ENCODE measurements around the gene ADGRA3.

Gene ADGRA3

GRCh38 chr4:22482250-22483127, 33.4 kb downstream of the ADGRA3 start:
- H3K36me3 ChIP-seq (ENCODE audit: insufficient read depth, low read length), result no peaks in the 10 kb centered on the region
- no peak overlapping the region for H2AFZ ChIP-seq (ENCODE audit: low read length)
- H3K4me2 ChIP-seq (ENCODE audit: low read depth, low read length, poor library complexity, severe bottlenecking), result no peak overlapping the region
- H3K9me2 ChIP-seq (replicated peaks; ENCODE audit: low read depth, low read length), result no peaks in the 10 kb centered on the region
- peaks cover 60% of the 10 kb centered on the region for H3K79me2 ChIP-seq (ENCODE audit: insufficient read depth, low read length)
- H3K9me3 ChIP-seq (ENCODE audit: insufficient read depth, low read depth, low read length), result no peaks in the 10 kb centered on the region
- H3K9ac ChIP-seq (ENCODE audit: low read depth, low read length, poor library complexity, severe bottlenecking), result no peak overlapping the region
- H3K27me3 ChIP-seq (ENCODE audit: insufficient read depth, low read length, poor library complexity, severe bottlenecking), result no peaks in the 10 kb centered on the region
- H3K4me3 ChIP-seq (ENCODE audit: low read length, poor library complexity, severe bottlenecking), result no peak overlapping the region
- no peaks in the 10 kb centered on the region; the same call in 1 of the 2 replicates for H3F3A ChIP-seq (ENCODE audit: low read depth)
- peaks cover 33% of the 10 kb centered on the region for H3K4me1 ChIP-seq (ENCODE audit: insufficient read depth, low read length, poor library complexity, severe bottlenecking)
- peaks cover 13% of the 10 kb centered on the region for H4K20me1 ChIP-seq (ENCODE audit: insufficient read depth, low read length, poor library complexity, severe bottlenecking)
- TF ChIP-seq CTCF (conservative IDR thresholded peaks at IDR 0.05; ENCODE audit: low read length), result no peak
- no peak for TF ChIP-seq EZH2phosphoT487 (IDR thresholded peaks at IDR 0.05; ENCODE audit: borderline replicate concordance)

GRCh38 chr4:22480675-22481327, 35.1 kb downstream of the ADGRA3 start:
- Histone ChIP-seq H3K9me3 (ENCODE audit: insufficient read depth, low read depth, low read length) (no peaks in the 10 kb centered on the region), H4K20me1 (ENCODE audit: insufficient read depth, low read length, poor library complexity, severe bottlenecking) (peaks cover 14% of the 10 kb centered on the region), H3K36me3 (ENCODE audit: insufficient read depth, low read length) (no peaks in the 10 kb centered on the region)

GRCh38 chr4:22478426-22478825, 37.4 kb downstream of the ADGRA3 start:
- Histone ChIP-seq H3K27me3 (ENCODE audit: insufficient read depth, low read length, poor library complexity, severe bottlenecking) (no peaks in the 10 kb centered on the region), H2AFZ (ENCODE audit: low read length) (no peak overlapping the region), H3K4me2 (ENCODE audit: low read depth, low read length, poor library complexity, severe bottlenecking) (no peak overlapping the region), H3K4me3 (ENCODE audit: low read length, poor library complexity, severe bottlenecking) (no peak overlapping the region), H3K79me2 (ENCODE audit: insufficient read depth, low read length) (peaks cover 36% of the 10 kb centered on the region), H3K4me1 (ENCODE audit: insufficient read depth, low read length, poor library complexity, severe bottlenecking) (peaks cover 15% of the 10 kb centered on the region), H3K9me3 (ENCODE audit: insufficient read depth, low read depth, low read length) (no peaks in the 10 kb centered on the region), H3K9ac (ENCODE audit: low read depth, low read length, poor library complexity, severe bottlenecking) (no peak overlapping the region), H3K36me3 (ENCODE audit: insufficient read depth, low read length) (no peaks in the 10 kb centered on the region; the same call in 1 of the 2 replicates), H3F3A (ENCODE audit: low read depth) (no peaks in the 10 kb centered on the region; the same call in 1 of the 2 replicates), H4K20me1 (ENCODE audit: insufficient read depth, low read length, poor library complexity, severe bottlenecking) (peaks cover 9% of the 10 kb centered on the region), H3K9me2 (replicated peaks; ENCODE audit: low read depth, low read length) (no peaks in the 10 kb centered on the region)
- TF ChIP-seq CTCF (conservative IDR thresholded peaks at IDR 0.05; ENCODE audit: low read length), result no peak
- TF ChIP-seq EZH2phosphoT487 (IDR thresholded peaks at IDR 0.05; ENCODE audit: borderline replicate concordance), result no peak

More at GRCh38 chr4:22480675-22481327, 35.1 kb downstream of the ADGRA3 start:
- no peak for TF ChIP-seq CTCF (conservative IDR thresholded peaks at IDR 0.05; ENCODE audit: low read length)
- no peak for TF ChIP-seq EZH2phosphoT487 (IDR thresholded peaks at IDR 0.05; ENCODE audit: borderline replicate concordance)
- Histone ChIP-seq H3K9me2 (replicated peaks; ENCODE audit: low read depth, low read length) (no peaks in the 10 kb centered on the region), H2AFZ (ENCODE audit: low read length) (no peak overlapping the region), H3F3A (ENCODE audit: low read depth) (no peaks in the 10 kb centered on the region; the same call in 1 of the 2 replicates), H3K4me1 (ENCODE audit: insufficient read depth, low read length, poor library complexity, severe bottlenecking) (peaks cover 26% of the 10 kb centered on the region), H3K4me2 (ENCODE audit: low read depth, low read length, poor library complexity, severe bottlenecking) (no peak overlapping the region), H3K79me2 (ENCODE audit: insufficient read depth, low read length) (peaks cover 54% of the 10 kb centered on the region), H3K9ac (ENCODE audit: low read depth, low read length, poor library complexity, severe bottlenecking) (no peak overlapping the region), H3K27me3 (ENCODE audit: insufficient read depth, low read length, poor library complexity, severe bottlenecking) (no peaks in the 10 kb centered on the region), H3K4me3 (ENCODE audit: low read length, poor library complexity, severe bottlenecking) (no peak overlapping the region)
